H1 (cell line): Measurements from ENCODE around the gene NPR1. TPM values are rescaled to one million over a fixed set of nuclear protein-coding genes. Genes with fewer than 3 reads are reported as not detected.

ENCODE experiments used
- ASH2L ChIP-seq: fragments of 200-600, 300-600 bp; sonication (generic); IDR thresholded peaks from one replicate; pipeline ENCODE4 v1.7.1; 2017; ENCODE audit warnings: low read length
- ATF3 ChIP-seq: IDR thresholded peaks from 2 replicates; pipeline ENCODE4 v1.6.1; 2011; ENCODE audit warnings: low read depth, mild to moderate bottlenecking, low read length; ENCODE audit not compliant: insufficient read depth
- CHD2 ChIP-seq: IDR thresholded peaks from 2 replicates; pipeline ENCODE4 v1.6.1; 2012; ENCODE audit warnings: low read length, improper control_type of control experiment
- CHD7 ChIP-seq: fragments of 300-600 bp; sonication (generic); IDR thresholded peaks from 2 replicates; pipeline ENCODE4 v1.7.1; 2012; ENCODE audit warnings: low read length, moderate library complexity, mild to moderate bottlenecking, inconsistent platforms; ENCODE audit not compliant: insufficient replicate concordance
- CTBP2 ChIP-seq: IDR thresholded peaks from 2 replicates; pipeline ENCODE4 v1.7.0; 2011; ENCODE audit warnings: borderline replicate concordance, mild to moderate bottlenecking, moderate library complexity, mixed read lengths, low read length; ENCODE audit not compliant: insufficient read depth, insufficient read length
- JUND ChIP-seq: IDR thresholded peaks from 2 replicates; pipeline ENCODE4 v1.6.1; 2011; ENCODE audit warnings: mild to moderate bottlenecking, improper control_type of control experiment, low read length
- KDM5A ChIP-seq: fragments of 200-600 bp; IDR thresholded peaks from 2 replicates; pipeline ENCODE4 v1.7.1; 2012; ENCODE audit warnings: mild to moderate bottlenecking, low read length, inconsistent platforms, mixed read lengths
- POLR2AphosphoS5 ChIP-seq: IDR thresholded peaks from 2 replicates; pipeline ENCODE4 v1.6.1; 2011; ENCODE audit warnings: low read depth, low read length
- USF2 ChIP-seq: IDR thresholded peaks from 2 replicates; pipeline ENCODE4 v1.6.1; 2011; ENCODE audit warnings: low read length, improper control_type of control experiment
- polyA plus RNA-seq, 7 experiments: library from polyadenylated mRNA; depleted of rRNA in 3 of 7; stranded (reverse) in 5 of 7; unstranded in 2 of 7; fragments of >200 nt in 5 of 7; fragments of 200-250 nt in 2 of 7; gene quantifications; 1 replicate in 5 of 7; 2 replicates in 1 of 7; 4 replicates in 1 of 7; pipeline versions ENCODE4 v1.2.1 to v1.2.3, GENCODE V29; 2011 to 2013; ENCODE audit warnings: missing spikeins in 2 of 7, mixed read lengths in 2 of 7
- total RNA-seq: library from RNA; stranded (reverse); fragmentation: NEBNext Ultra II Directional; extraction: Animal tissue kit (Norgen Biotek cat#: 25700); gene quantifications from 2 replicates; pipeline ENCODE4 v1.2.1, GENCODE V29; 2021

NPR1 gene
- total and polyA plus RNA-seq, 2 of the 8 experiments (the other 6 are each of a cell fraction or from before 2014, with no cell fraction given) = 11.7 to 13.2 TPM

GRCh38 chr1:153649137-153649862, 29.2 kb upstream of the NPR1 start (continued):
- TF ChIP-seq USF2 = no peak
- TF ChIP-seq KDM5A = no peak
- no peak for TF ChIP-seq CTBP2
- TF ChIP-seq CHD2 = no peak
- TF ChIP-seq CHD7 = no peak
- TF ChIP-seq POLR2AphosphoS5 = no peak
- TF ChIP-seq JUND = no peak
- TF ChIP-seq ASH2L = no peak
- TF ChIP-seq ATF3 = no peak
